HG03460 (cell line): ENCODE data around the gene THSD7A.

ENCODE experiments used
- ATAC-seq: cut with Tn5 transposase; IDR thresholded peaks from one replicate; pipeline ENCODE4 v1.9.1; 2021; ENCODE audit not compliant: unreplicated experiment

Gene THSD7A

GRCh38 chr7:11638011-11638774 is 193.8 kb downstream of the THSD7A start:
- ATAC-seq: no peak

- no peak for ATAC-seq
Observed at GRCh38 chr7:11636274-11636673, 195.7 kb downstream of the THSD7A start.

GRCh38 chr7:11633310-11633709 is 198.7 kb downstream of the THSD7A start:
- ATAC-seq: no peak

GRCh38 chr7:11630355-11630754 is 201.6 kb downstream of the THSD7A start:
- no peak for ATAC-seq

DNA sequence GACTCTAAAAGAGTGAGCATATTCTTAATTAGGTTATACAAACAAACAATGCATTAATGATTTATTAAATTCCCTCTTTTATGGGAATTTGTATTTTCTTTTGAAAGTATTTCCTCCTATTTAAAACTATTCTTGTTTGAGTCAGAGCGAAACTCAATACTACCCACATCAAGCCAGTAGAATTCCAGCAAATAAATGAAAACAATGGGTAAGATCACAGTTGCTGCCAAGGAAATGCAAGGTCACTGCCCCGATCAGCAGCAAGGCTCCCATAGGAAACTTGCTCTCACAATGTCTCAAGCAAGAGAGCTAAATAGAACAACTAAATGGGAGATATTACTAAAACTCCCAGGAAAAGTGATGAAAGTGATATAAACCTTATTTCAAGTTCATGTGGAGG is 206.3 kb downstream of the THSD7A start:
- no peak for ATAC-seq

DNA sequence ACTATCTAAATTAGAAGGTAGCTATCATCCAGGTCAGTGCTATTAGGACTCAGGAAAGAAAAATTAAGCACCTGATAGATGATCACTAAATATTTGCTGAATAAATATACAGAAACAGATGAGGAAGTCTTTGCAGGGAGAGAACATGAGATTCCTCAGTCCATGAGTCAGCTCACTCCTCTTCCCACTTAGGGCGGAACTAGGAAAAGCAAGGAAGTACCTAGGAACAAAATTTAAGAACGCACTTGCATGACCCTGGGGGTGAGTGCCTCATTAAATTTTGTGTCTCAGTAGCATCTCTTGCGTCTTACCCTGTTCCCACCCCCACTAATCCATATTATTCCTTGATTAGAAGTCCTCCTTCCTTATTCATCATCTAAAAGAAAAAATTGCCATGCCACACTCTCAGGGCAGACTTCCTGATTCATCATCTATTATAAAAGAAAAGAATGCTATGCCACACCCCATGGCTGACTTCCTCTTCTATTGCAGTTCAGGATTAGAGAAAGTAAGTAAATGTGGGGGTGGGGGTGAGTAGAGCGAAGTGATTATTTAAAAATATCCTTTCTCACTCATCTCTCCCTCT is 208.8 kb downstream of the THSD7A start:
- no peak for ATAC-seq

- ATAC-seq: no peak
Observed at GRCh38 chr7:11620406-11621253, 211.4 kb downstream of the THSD7A start.

DNA sequence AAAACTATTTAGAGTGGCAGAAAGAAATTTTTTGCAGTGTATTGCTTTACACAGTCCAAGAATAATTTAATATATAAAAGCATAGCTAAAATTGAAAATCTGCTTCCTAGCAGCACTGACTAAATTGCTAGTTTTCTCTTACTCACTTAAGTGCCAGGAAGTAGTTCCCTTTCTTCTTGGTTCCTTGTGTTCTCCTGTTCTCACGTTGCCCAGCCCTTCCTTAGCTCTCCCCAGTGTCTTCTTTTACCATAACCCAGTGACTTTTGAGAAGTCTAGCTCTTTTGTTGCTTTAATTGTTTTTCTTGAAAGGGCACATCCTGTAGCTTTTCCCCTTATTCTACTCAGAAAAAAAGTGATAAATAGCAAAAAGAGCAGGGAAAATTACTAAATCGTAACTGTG is 215.5 kb downstream of the THSD7A start:
- no peak for ATAC-seq

- no peak for ATAC-seq
Observed at GRCh38 chr7:11615174-11615573, 216.8 kb downstream of the THSD7A start.

DNA sequence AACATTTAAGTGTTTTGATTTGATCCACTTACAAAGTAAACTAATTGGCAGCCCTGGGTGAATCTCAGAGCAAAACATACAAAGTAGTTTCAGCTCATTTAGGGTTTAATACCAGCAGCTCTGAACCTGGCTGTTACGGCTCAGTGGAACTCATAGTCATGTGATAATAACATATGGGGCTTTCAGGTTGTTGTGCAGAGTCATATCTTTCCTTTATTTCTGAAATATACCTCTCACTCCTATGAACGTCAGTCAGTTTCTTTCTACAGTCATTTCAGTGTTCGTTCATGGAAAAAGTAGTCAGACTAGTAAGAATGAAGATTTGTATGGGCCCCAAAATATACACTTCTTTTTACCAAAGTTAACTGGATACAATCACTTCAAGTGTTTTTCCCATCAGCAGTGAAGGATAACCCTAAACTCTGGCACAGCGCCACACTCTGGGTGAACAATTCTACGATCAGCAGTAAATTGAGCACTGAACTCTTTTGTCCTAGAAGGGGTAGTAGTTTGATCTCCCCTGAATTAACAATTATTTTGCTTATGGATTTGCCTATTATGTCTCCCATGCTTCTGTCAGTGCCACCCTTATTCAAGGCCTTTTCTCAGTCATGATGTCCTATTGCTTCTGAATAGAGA is 218.6 kb downstream of the THSD7A start:
- peak; percentile 82 for ATAC-seq

DNA sequence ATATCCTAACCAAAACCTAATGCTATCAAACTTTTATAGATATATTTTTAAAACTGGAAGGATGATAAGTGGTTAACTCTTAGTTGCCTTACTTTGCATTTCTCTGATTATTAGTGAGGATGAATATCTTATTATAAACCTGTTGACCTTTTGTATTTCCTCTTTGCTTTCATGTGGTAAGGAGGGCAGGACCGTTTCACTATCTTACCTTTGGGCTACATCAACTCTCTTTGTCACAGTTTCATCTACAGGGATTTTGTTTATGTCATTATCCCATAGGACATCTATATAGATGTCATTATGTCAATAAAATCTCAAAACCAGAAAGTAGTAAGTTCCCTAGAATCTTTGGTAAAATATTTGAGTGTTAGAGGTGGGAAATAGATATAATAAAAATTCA is 219.3 kb downstream of the THSD7A start:
- no peak for ATAC-seq

DNA sequence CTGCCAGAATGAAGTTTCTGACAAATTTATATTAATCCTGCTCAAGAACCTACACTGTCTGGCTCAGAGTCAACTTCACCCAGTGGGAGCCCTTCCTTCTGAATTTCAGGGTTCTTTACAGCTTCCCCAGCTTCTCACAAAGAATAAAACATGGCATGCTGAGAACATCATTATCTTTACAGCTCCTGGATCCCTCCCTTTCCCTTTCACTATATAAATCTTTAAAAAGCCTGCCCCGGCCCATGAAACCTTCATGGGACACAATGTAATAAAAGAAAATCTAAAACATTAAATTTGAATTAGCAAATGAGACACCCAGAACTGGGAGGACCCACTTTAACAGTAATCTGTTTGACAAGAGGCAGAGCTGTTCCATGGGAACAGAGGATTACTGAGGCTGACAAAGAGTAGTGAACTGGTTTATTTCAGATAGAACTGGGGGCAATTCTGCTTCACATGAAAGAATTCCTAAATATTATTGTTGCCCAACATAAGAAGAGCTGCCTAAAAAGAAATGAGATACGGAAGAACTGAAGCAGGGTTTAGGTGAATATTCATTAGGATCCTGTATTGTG is 222.8 kb downstream of the THSD7A start:
- no peak for ATAC-seq

- ATAC-seq: no peak
Observed at GRCh38 chr7:11607686-11608085, 224.3 kb downstream of the THSD7A start.

DNA sequence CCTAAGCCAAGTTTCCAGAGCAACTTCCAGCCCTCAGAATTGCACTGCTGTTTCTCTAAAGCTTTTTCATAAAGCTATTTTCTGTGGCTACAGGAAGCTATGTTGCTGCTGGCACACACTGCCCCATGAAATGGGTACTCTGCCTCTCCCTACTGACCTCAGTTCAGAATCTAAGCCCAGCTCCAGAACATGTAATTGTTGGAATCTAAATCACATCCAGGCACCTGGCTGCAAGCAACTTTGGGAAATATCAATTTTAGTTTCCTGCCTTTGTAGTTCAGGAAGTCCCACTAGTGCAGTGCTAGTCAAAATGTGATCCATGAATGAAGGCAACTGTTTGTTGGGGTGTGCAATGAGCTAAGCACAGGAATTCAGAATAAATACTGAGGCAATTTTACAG is 226.2 kb downstream of the THSD7A start:
- no peak for ATAC-seq

DNA sequence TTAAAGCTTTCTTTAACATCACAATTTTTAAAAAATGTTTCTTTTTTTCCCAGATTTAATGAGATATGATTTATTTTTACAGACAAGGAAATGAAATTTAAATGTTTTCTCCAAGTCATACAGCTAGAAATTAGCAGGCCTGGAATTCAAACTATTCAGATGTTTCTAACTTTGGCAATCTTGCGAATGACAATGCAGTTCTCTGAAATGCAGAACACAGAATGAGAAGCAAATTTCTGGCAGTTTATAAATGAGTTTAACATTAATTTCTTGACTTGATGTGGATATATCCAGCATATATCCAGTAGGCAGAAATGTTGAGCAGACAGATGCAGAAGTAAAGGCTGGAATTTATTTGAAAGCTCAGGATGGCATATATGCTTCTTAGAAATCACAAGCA is 227.5 kb downstream of the THSD7A start:
- no peak for ATAC-seq

GRCh38 chr7:11601761-11602160 is 230.2 kb downstream of the THSD7A start:
- no peak for ATAC-seq

DNA sequence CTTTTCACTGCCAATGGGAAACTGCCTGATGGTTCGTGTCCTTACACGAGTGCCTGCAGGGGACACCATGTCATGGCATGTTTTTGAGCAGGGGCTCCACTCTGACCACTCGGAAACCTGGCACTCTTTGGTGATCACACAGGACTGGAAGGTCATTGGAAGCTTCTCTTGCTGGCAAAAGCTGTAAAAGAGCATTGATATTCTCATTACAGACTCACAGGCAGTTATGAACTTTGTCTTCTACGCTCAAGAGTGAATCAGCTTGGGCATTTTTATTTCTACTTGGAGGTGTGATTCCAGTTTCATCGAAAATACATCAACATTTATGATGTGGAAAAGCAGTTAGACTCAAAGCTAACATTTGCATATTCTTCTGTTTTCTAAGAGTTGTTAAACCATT is 238.7 kb downstream of the THSD7A start:
- ATAC-seq: no peak

GRCh38 chr7:11592699-11593098 is 239.3 kb downstream of the THSD7A start:
- ATAC-seq: no peak

DNA sequence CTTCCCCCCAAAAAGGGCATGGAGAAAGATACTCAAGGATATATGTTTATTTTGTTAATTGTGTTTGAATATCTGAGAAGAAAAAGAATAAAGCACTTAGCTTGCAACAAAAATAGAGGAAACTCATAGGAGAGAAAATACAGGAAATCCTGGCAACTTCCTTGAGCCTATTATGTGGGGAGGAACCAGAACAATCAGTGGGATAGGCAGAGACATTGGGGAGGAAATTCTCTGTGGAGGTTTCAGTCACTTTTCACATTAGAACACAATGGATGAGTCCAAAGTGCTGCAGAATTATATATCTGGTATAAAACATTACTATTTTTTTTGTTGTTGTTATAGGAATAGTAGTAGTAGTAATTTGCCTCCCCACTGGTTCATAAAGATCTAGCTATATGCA is 240.1 kb downstream of the THSD7A start:
- ATAC-seq: no peak

DNA sequence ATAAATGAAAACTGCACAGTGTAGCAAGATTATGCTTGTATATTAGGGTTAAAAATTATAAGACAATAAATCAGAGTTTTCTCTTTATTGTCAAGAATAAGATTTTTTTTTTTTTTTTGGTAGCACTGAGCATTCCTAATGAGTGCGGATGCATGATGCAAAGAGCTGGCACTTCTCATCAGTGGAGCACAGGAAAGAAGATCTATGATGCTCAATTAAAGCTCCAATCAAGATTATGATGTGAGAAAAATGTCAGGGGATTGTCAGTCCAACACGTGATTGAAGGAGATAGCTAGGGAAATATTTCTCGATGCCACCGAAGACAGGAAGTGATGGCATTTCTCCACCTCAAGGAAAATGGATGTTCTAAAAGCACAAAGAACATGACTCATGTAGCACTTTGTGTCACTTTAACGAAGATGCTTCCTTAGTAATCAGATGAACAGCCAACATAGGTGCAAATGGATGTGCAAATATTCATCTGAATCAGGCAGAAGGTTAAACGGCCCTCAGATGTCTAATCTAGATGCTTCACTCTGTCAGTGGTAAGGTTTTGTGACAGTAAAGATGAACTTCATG is 240.9 kb downstream of the THSD7A start:
- no peak for ATAC-seq

DNA sequence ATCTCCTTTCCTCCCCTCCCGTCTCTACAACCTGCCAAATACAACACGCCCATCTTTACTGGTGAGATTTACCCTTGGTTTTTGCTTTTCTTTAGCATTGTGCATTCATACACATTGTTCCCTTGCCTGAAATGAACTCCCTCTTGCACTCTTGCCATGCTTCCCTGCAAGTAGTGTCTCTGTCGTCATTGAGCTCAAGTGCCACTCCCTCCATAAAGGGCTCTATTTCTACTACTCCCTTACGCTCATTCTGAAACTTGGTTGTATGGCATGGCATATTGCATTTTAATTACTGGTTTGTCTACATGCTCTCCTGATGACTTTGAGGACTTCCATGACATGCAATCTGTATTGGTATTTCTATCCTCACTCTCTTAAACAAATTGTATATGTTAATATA is 242.7 kb downstream of the THSD7A start:
- ATAC-seq: no peak
